GM13976 (cell line): ENCODE measurements around the gene AP5Z1.

ENCODE experiments used
- DNase-seq: peaks from one replicate; pipeline ENCODE4 v3.0.0; 2012; ENCODE audit warnings: low spot score
- in situ Hi-C: fragments of 300-500 bp; cut with MboI; formaldehyde crosslinking; loops from one replicate; pipeline ENCODE4 v1.12.0; 2022; ENCODE audit warnings: low sequenced_read_pairs, mixed read lengths, inconsistent platforms; ENCODE audit not compliant: unreplicated experiment
- TF ChIP-seq, protein P1 (sequence below): IDR thresholded peaks from 2 replicates; pipeline ENCODE4 v1.5.1; 2012; ENCODE audit warnings: borderline replicate concordance, mild to moderate bottlenecking; ENCODE audit not compliant: insufficient read depth; ENCODE audit errors: extremely low read depth, missing control alignments, control extremely low read depth

Gene AP5Z1

GRCh38 chr7:4739528-4739992 lies 35.9 kb upstream of the AP5Z1 start:
- in situ Hi-C loops = no loop called here
- DNase-seq = no peak

GRCh38 chr7:4740796-4741195 lies 34.6 kb upstream of the AP5Z1 start:
- no peak for DNase-seq
- TF ChIP-seq, protein P1, sequence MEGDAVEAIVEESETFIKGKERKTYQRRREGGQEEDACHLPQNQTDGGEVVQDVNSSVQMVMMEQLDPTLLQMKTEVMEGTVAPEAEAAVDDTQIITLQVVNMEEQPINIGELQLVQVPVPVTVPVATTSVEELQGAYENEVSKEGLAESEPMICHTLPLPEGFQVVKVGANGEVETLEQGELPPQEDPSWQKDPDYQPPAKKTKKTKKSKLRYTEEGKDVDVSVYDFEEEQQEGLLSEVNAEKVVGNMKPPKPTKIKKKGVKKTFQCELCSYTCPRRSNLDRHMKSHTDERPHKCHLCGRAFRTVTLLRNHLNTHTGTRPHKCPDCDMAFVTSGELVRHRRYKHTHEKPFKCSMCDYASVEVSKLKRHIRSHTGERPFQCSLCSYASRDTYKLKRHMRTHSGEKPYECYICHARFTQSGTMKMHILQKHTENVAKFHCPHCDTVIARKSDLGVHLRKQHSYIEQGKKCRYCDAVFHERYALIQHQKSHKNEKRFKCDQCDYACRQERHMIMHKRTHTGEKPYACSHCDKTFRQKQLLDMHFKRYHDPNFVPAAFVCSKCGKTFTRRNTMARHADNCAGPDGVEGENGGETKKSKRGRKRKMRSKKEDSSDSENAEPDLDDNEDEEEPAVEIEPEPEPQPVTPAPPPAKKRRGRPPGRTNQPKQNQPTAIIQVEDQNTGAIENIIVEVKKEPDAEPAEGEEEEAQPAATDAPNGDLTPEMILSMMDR = no peak
- in situ Hi-C loops = no loop called here

More at GRCh38 chr7:4739528-4739992, 35.9 kb upstream of the AP5Z1 start:
- TF ChIP-seq, protein P1 = no peak

DNA sequence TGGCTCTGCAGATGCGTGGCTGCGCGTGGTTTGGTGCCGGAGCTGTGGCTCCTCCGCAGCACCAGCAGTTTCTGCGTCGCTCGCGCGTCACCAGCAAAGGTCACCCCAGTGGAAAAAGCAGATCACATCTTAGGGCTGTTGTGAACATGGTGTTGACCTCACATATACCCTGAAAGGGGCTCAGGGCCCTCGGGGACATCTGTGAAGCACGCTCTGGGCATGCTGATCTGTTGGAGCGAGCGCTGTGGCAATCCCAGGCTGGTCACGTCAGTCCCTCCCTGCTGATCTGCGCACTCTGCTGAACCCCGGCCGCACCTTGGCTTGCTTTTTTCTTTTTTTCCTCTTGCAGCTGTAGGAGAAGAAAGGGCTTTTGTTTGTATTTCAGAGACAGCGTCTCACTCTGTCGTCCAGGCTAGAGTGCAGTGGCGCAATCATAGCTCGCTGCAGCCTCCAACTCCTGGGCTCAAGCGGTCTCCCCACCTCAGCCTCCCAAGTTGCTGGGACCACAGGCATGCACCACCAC lies 33.3 kb upstream of the AP5Z1 start:
- TF ChIP-seq, protein P1 = no peak
- DNase-seq = no peak
- in situ Hi-C loops = no loop called here

GRCh38 chr7:4742852-4743251 lies 32.6 kb upstream of the AP5Z1 start:
- no peak for DNase-seq
- in situ Hi-C loops = no loop called here
- TF ChIP-seq, protein P1 = no peak

GRCh38 chr7:4744391-4745264 lies 30.8 kb upstream of the AP5Z1 start:
- in situ Hi-C loops = no loop called here
- peak; percentile 88 for DNase-seq
- TF ChIP-seq, protein P1 = no peak

GRCh38 chr7:4745265-4745919 lies 30.0 kb upstream of the AP5Z1 start:
- no peak for DNase-seq
- in situ Hi-C loops = no loop called here
- TF ChIP-seq, protein P1 = no peak
